Measurements from ENCODE around the gene FGGY.
A peak's percentile ranks its signal among the peaks of the same experiment; 100 is the strongest.

The FGGY gene

DNA sequence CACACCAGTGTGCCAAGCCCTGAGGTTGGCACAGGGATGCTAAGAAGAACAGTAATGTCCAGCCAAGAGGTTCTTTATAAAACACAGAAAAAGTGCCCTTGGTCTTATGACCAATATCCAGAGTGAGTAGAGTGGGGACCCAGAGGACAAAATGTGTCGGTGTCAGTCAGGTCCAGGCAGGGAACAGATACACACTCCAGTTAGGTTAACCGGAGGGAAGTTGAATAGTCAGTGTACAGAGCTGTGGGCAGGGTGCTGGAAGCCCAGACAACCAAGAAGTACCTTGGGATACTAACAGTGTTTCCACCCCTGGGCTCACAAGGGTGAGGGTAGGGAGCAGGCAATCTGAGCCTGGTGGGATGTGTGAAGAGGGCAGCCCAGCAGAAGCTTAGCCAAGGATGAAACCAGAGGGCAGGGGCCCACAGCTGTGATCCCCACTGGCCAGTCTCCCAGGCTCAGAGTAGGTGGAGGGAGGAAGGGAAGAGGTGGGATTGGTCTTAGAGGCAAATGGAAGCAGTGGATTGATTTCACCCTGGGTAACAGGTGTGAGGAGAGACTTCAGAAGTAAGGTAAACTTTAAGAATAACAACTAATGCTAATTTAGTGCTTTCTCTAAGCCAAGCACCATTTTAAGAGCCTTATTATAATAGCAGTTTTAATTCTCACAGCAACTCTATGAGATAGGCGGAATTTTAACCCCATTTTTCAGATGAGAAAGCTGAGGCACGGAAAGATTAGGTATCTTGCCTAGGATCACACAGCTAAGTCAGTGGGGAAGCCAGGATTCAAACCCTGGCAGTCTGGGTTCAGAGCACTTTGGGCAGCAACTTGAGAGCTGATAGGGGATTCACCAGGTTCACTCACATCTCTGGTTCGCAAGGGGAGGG, 374.4 kb downstream of the FGGY start:
- no peak overlapping the region for H3K4me3 ChIP-seq (ENCODE audit: low read length)
- H3K4me1 ChIP-seq (ENCODE audit: insufficient read depth, low read length): peaks cover 26% of the 10 kb centered on the region
- H3K36me3 ChIP-seq (ENCODE audit: insufficient read depth, low read length): no peaks in the 10 kb centered on the region
- no peak overlapping the region for H2AFZ ChIP-seq (ENCODE audit: low read depth, low read length)
- no peaks in the 10 kb centered on the region for H3K9me3 ChIP-seq (ENCODE audit: low read length)
- no peaks in the 10 kb centered on the region for H3K27me3 ChIP-seq (ENCODE audit: insufficient read depth, low read length)

DNA sequence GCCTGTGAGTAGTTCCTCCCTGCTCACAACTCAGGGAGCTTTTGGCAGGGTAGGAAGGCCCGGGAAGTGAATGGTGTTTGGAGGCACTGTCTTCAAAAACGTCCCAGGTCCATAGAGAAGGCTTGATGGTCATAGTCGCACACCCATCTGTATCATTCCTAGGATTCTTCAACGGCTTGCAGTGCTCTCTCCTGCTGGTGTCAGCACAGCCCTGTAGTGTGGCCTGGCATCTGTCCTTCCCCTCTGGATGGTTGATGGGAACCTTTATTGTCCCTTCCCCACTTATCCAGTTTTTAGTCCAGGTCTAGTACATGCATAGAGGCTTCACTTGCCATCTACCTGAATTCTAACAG, 375.0 kb downstream of the FGGY start:
- no peaks in the 10 kb centered on the region for H3K9me3 ChIP-seq (ENCODE audit: low read length)
- H3K4me1 ChIP-seq (ENCODE audit: insufficient read depth, low read length): peaks cover 32% of the 10 kb centered on the region
- H3K4me3 ChIP-seq (ENCODE audit: low read length): no peak overlapping the region
- H3K27me3 ChIP-seq (ENCODE audit: insufficient read depth, low read length): no peaks in the 10 kb centered on the region
- H3K36me3 ChIP-seq (ENCODE audit: insufficient read depth, low read length): no peaks in the 10 kb centered on the region
- no peak overlapping the region for H2AFZ ChIP-seq (ENCODE audit: low read depth, low read length)

DNA sequence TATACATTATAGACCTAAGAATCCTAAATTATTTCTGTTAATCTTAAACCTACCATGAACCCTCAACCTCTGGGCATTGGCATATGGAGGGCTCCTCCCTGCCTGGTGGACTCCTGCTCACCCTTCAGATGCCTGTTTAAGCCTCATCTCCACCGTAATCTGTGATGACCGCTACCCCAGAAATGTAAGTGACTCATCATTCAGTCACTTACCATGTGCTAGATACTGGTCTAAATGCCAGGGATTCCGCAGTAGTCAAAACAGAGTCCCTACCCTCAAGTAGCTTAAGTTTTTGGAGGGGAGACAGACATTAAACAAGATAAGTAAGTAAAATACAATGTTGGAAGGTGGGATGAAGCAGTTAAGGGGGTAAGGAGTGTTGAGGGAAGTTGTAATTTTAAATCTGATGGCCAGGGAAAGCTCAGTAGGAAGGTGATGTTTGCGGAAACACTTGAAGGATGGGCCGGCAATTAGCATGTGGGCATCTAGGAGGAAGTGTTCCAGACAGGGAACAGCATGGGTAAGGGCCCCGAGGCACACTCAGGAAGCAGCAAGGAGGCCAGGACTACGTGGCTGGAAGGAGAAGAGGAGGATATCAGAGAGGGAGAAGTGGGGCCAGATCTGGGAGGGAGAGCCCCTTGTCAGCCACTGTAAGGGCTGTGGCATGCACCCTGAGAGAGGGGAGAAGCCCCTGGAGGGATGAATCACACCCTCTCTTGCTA, 376.1 kb downstream of the FGGY start:
- Histone ChIP-seq H3K27me3 (ENCODE audit: insufficient read depth, low read length) (no peaks in the 10 kb centered on the region), H2AFZ (ENCODE audit: low read depth, low read length) (no peak overlapping the region), H3K9me3 (ENCODE audit: low read length) (no peaks in the 10 kb centered on the region), H3K4me3 (ENCODE audit: low read length) (no peak overlapping the region), H3K36me3 (ENCODE audit: insufficient read depth, low read length) (no peaks in the 10 kb centered on the region), H3K4me1 (ENCODE audit: insufficient read depth, low read length) (peaks cover 43% of the 10 kb centered on the region)

DNA sequence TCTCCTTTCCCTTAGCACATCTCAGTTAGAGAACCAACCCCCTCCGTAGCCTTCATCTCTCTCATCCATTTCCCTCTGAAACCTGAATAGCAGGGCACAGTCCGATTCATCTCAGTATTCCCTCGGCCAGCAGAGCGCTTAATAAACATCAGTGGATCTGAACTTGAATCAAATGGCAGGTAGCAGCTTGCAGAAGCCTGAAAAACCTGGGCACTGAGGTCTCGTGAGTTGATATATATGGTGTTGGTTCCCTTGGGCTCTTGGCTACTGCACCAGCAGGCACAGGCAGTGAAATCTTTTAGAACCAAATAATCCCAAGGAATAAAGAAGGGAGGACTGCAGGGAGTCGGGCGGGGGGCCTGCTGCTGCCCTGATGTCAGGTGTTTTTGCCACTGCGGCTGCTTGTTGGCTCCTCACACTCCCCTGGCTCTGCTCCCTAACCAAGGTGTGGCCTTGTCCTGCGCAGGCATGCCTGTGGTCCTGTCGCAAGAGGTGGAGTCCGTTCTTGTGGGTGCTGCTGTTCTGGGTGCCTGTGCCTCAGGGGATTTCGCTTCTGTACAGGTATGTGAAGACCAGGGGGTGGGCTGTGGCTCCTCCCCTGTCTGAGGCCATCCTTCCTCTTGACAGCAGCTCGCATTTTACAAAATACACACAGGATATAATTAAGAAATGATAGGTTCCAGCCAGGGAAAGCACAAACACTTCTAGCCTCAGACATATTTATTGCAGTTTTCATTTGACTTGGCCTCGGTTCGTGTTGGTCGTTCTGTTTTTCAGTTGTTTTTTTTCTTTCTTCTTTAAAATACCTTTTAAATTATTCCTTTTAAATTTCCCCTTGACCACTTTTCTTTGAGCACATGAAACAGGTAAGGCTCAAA, 376.9 kb downstream of the FGGY start:
- no peaks in the 10 kb centered on the region for H3K9me3 ChIP-seq (ENCODE audit: low read length)
- H3K36me3 ChIP-seq (ENCODE audit: insufficient read depth, low read length): no peaks in the 10 kb centered on the region
- H3K4me3 ChIP-seq (ENCODE audit: low read length): no peak overlapping the region
- H3K27me3 ChIP-seq (ENCODE audit: insufficient read depth, low read length): no peaks in the 10 kb centered on the region
- no peak overlapping the region for H2AFZ ChIP-seq (ENCODE audit: low read depth, low read length)
- H3K4me1 ChIP-seq (ENCODE audit: insufficient read depth, low read length): peaks cover 46% of the 10 kb centered on the region

DNA sequence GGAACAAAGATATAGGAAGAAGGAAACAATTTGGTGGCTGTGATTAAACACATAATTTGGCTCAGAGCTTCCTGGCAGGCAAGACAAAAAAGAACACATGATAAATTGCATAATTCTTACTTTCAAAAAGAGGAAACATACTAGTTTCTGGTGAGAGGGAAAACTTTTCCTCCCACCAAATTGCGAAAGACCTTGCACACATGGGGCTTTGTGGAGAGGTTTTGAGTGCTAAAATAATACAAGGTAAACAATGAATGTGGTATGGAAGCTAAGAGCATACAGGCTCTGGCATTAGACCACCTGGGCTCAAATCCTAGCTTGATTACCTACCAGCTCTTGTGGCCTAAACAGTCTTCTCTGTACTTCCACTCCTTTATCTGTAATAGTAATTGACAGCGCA, 377.7 kb downstream of the FGGY start:
- H3K9me3 ChIP-seq (ENCODE audit: low read length): no peaks in the 10 kb centered on the region
- no peaks in the 10 kb centered on the region for H3K36me3 ChIP-seq (ENCODE audit: insufficient read depth, low read length)
- H3K4me1 ChIP-seq (ENCODE audit: insufficient read depth, low read length): peaks cover 45% of the 10 kb centered on the region
- H2AFZ ChIP-seq (ENCODE audit: low read depth, low read length): no peak overlapping the region
- H3K4me3 ChIP-seq (ENCODE audit: low read length): no peak overlapping the region
- H3K27me3 ChIP-seq (ENCODE audit: insufficient read depth, low read length): no peaks in the 10 kb centered on the region

DNA sequence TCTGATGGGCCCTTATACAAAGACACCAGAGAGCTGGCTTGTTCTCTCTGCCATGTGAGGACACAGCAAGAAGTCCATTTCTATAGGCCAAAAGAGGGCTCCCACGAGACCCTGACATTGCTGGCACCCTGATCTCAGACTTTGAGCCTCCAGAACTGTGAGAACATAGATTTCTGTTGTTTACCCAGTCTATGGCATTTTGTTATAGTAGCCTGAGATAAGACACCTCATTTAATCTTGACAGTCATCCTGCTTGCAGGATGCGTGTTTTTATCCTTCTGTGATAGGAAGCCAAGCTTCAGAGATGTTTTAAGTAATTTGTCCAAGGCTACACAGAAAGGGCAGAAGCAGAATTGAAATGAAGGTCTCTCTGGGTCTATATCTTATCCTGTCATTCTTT, 379.0 kb downstream of the FGGY start:
- Histone ChIP-seq H2AFZ (ENCODE audit: low read depth, low read length) (no peak overlapping the region), H3K4me1 (ENCODE audit: insufficient read depth, low read length) (peaks cover 38% of the 10 kb centered on the region), H3K36me3 (ENCODE audit: insufficient read depth, low read length) (no peaks in the 10 kb centered on the region), H3K9me3 (ENCODE audit: low read length) (no peaks in the 10 kb centered on the region), H3K4me3 (ENCODE audit: low read length) (no peak overlapping the region), H3K27me3 (ENCODE audit: insufficient read depth, low read length) (no peaks in the 10 kb centered on the region)

DNA sequence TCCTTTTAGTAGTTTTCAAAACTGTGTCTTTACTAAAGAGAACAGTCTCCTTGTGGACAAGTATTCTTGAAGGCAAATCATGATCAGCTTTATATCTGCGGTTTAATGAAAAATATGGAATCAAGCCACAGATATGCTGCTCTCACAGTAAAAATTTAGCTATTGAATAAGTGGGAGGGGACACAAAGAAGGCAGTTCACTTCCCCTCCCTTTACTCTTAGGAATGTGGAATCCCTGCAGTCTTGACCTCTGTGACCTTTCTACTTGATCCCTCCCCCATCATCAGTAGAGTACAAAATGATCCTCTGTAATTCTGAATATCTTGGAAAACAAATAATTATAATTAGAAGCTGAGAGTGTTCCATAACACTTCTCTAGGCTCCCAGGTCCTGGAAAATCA, 381.1 kb downstream of the FGGY start:
- Histone ChIP-seq H3K9me3 (ENCODE audit: low read length) (no peaks in the 10 kb centered on the region), H3K4me1 (ENCODE audit: insufficient read depth, low read length) (peaks cover 56% of the 10 kb centered on the region), H2AFZ (ENCODE audit: low read depth, low read length) (peak overlapping the region; percentile 41), H3K4me3 (ENCODE audit: low read length) (peak overlapping the region; percentile 8), H3K36me3 (ENCODE audit: insufficient read depth, low read length) (no peaks in the 10 kb centered on the region), H3K27me3 (ENCODE audit: insufficient read depth, low read length) (no peaks in the 10 kb centered on the region)

DNA sequence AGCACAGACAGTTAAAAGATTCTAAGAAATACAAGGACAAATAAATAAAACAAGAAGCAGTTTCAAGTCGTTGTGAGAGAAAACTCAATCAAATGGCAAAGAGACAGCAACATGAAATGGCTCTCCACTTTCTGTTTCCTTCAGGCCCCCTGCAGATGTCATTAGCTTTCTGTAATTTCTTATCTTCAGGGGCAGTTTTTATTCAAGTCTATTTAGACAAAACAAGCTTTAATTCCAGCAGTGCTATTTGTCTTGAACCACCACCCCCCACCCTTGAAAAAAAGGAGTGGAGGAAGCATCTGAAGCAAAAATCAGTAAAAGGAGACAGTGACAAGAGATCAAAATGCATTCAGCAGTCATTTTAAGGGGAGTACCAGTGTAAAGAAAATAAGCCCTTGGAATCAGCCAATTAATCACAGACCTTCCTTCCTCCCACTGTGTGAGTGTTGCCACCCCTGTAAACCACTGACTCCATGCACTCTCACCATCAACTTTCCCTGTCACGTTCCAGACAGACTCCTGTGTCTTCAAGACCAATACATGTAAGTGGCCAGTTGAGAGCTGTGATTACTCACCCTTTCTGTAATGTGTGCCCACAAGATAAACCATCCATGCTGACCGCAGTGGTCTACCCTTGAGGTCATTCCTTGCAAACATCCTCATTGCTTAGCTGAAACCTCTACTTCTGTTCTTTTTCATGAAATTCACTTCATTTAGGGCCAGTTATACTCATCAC, 381.8 kb downstream of the FGGY start:
- Histone ChIP-seq H3K4me3 (ENCODE audit: low read length) (peak overlapping the region; percentile 3), H3K4me1 (ENCODE audit: insufficient read depth, low read length) (peaks cover 57% of the 10 kb centered on the region), H3K27me3 (ENCODE audit: insufficient read depth, low read length) (no peaks in the 10 kb centered on the region), H3K9me3 (ENCODE audit: low read length) (no peaks in the 10 kb centered on the region), H2AFZ (ENCODE audit: low read depth, low read length) (no peak overlapping the region), H3K36me3 (ENCODE audit: insufficient read depth, low read length) (no peaks in the 10 kb centered on the region)

DNA sequence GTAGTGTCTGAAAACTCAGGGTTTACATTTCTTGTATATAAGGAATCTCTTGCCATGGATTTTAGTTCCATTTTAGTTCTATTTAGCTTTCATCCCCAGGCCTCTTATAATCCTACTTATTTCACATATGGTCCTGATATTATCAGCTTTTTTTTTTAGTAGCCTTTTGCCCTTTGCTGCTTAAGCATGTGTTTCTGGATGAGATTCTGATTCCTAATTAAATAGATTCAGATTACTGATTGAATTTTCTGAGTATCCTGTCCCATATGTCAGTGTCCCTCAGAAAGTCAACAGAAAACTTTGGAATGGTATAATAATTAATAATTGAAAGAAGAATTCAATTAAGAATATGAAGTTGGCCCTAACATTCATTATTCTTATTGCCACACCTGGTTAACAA, 383.1 kb downstream of the FGGY start:
- peaks cover 57% of the 10 kb centered on the region for H3K4me1 ChIP-seq (ENCODE audit: insufficient read depth, low read length)
- H3K27me3 ChIP-seq (ENCODE audit: insufficient read depth, low read length): no peaks in the 10 kb centered on the region
- no peaks in the 10 kb centered on the region for H3K9me3 ChIP-seq (ENCODE audit: low read length)
- no peak overlapping the region for H3K4me3 ChIP-seq (ENCODE audit: low read length)
- H3K36me3 ChIP-seq (ENCODE audit: insufficient read depth, low read length): no peaks in the 10 kb centered on the region
- H2AFZ ChIP-seq (ENCODE audit: low read depth, low read length): no peak overlapping the region

DNA sequence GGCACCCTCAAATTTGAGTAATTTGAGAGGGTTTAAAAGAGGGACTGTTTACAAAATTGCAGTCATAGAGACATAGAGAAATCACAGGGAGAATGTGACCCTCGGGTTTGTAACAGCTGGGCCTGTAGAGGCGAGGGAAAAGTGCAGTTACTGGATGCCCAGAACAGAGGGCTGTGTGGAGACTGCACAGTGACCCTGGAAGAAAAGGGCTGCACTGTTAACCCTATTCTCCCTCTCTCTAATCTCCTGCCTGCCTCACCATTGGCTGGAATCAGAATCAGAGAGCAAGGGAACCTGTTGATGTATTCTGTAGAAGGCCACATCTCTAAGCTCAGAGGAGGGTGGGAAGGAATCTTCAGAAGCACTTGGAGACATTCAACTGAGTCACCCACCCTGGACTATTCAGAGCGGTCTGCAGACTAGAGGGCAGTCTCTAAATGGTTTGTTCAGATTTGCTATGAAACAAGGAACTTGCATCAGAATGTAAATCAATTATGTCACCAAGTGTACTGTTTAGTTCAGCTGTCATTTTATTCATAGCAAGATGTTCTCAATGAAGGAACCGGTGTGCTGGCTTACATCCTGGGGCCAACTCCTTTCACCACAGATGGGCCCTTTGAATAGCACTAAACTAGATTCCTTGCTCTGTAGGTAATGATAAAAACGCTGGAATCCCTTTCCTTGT, 385.6 kb downstream of the FGGY start:
- no peak overlapping the region for H2AFZ ChIP-seq (ENCODE audit: low read depth, low read length)
- H3K4me3 ChIP-seq (ENCODE audit: low read length): no peak overlapping the region
- no peaks in the 10 kb centered on the region for H3K9me3 ChIP-seq (ENCODE audit: low read length)
- H3K36me3 ChIP-seq (ENCODE audit: insufficient read depth, low read length): no peaks in the 10 kb centered on the region
- peaks cover 42% of the 10 kb centered on the region for H3K4me1 ChIP-seq (ENCODE audit: insufficient read depth, low read length)
- no peaks in the 10 kb centered on the region for H3K27me3 ChIP-seq (ENCODE audit: insufficient read depth, low read length)

DNA sequence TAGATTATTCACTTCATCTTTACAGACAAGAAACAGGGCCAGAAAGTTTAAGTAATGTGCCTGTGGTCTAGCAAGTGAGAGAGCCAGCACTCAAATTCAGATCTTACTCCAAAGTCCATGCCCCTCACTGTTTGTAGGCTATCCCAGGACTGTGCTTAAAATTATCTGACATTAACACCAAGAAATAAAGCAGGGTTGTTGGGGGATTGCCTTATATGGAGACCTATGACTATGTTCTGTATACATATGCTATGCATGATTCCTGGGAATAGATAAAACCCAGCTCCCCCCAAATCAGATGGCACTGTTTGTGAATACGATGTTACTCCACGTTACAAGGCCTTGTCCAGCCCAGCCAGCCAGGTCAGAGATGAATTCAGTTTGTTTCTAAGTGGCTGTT, 386.3 kb downstream of the FGGY start:
- no peak overlapping the region for H2AFZ ChIP-seq (ENCODE audit: low read depth, low read length)
- no peak overlapping the region for H3K4me3 ChIP-seq (ENCODE audit: low read length)
- H3K36me3 ChIP-seq (ENCODE audit: insufficient read depth, low read length): no peaks in the 10 kb centered on the region
- H3K27me3 ChIP-seq (ENCODE audit: insufficient read depth, low read length): no peaks in the 10 kb centered on the region
- no peaks in the 10 kb centered on the region for H3K9me3 ChIP-seq (ENCODE audit: low read length)
- peaks cover 36% of the 10 kb centered on the region for H3K4me1 ChIP-seq (ENCODE audit: insufficient read depth, low read length)

DNA sequence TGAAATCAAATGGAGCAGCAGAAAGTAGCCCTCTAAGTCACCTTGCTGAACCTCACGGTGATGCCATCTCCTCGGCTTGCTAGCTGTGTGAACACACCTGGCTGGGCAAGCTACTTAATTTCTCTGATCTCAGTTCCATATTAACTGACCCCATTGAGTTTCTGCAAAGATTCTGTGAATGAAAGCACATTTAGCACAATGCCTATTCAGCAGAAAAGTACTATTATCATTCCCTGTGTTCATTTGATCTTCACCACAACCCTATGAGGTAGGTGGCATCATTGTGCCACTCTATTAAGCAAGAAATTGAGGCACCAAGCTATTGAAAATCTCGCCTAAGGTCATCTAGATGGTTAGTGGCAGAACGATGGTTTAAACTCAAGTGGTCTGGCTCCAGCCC, 387.8 kb downstream of the FGGY start:
- H3K9me3 ChIP-seq (ENCODE audit: low read length): no peaks in the 10 kb centered on the region
- H3K27me3 ChIP-seq (ENCODE audit: insufficient read depth, low read length): no peaks in the 10 kb centered on the region
- no peak overlapping the region for H3K4me3 ChIP-seq (ENCODE audit: low read length)
- H3K4me1 ChIP-seq (ENCODE audit: insufficient read depth, low read length): peaks cover 24% of the 10 kb centered on the region
- H3K36me3 ChIP-seq (ENCODE audit: insufficient read depth, low read length): no peaks in the 10 kb centered on the region
- H2AFZ ChIP-seq (ENCODE audit: low read depth, low read length): no peak overlapping the region
